ENCODE measurements around the gene OR52R1. TPM values are rescaled to one million over a fixed set of nuclear protein-coding genes. Genes with fewer than 3 reads are reported as not detected.

OR52R1 gene
- total RNA-seq, 1 experiment from 2014 or later: not detected

DNA sequence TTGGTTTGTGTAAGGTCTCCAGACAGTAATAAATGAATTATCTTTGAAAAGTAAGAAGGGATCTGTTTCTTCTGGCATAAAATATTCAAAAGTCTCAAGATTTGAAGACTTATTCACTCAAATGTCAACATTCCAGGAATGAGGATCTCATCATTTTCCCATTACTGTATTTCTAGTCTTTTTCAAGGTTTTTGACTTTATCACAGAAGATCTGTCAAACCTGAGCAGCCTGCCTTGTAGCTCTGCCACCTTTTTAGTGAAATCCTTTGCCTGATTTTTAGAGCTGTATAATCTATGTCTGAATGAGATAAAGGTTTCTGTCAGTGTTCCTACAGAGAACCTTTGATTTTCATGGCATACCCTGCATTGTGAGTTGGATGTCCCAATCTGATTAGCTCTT, 21.0 kb upstream of the OR52R1 start:
- H2AFZ ChIP-seq (ENCODE audit: low read length): no peak overlapping the region
- no peaks in the 10 kb centered on the region for H3K79me2 ChIP-seq (ENCODE audit: insufficient read depth, low read length)
- H3T11ph ChIP-seq (ENCODE audit: low read length): no peak overlapping the region
- no peaks in the 10 kb centered on the region for H3K9me3 Mint-ChIP-seq
- H2BK120ac ChIP-seq (ENCODE audit: low read depth, low read length, poor library complexity, severe bottlenecking): no peak overlapping the region
- no peak overlapping the region for H3K4me2 ChIP-seq (ENCODE audit: insufficient read depth, insufficient read length, low read length)
- no peak overlapping the region for H4K8ac ChIP-seq (replicated peaks; ENCODE audit: insufficient read length, low read depth, low read length)
- no peaks in the 10 kb centered on the region for H3K4me1 ChIP-seq (ENCODE audit: insufficient read depth, low read length)
- no peak overlapping the region for H2BK12ac ChIP-seq (ENCODE audit: insufficient read length, low read depth, low read length)
- DNase-seq: no peak
- H3K9me3 ChIP-seq (ENCODE audit: control insufficient read depth, low read depth, low read length): no peaks in the 10 kb centered on the region
- no peaks in the 10 kb centered on the region for H3K23me2 ChIP-seq (ENCODE audit: insufficient read length, low read depth, low read length, poor library complexity, severe bottlenecking)
- no peak overlapping the region for H3K14ac ChIP-seq (ENCODE audit: insufficient read depth, low read length)
- no peak overlapping the region for H3K18ac ChIP-seq (ENCODE audit: insufficient read length, low read depth, low read length)
- TF ChIP-seq, protein P1, sequence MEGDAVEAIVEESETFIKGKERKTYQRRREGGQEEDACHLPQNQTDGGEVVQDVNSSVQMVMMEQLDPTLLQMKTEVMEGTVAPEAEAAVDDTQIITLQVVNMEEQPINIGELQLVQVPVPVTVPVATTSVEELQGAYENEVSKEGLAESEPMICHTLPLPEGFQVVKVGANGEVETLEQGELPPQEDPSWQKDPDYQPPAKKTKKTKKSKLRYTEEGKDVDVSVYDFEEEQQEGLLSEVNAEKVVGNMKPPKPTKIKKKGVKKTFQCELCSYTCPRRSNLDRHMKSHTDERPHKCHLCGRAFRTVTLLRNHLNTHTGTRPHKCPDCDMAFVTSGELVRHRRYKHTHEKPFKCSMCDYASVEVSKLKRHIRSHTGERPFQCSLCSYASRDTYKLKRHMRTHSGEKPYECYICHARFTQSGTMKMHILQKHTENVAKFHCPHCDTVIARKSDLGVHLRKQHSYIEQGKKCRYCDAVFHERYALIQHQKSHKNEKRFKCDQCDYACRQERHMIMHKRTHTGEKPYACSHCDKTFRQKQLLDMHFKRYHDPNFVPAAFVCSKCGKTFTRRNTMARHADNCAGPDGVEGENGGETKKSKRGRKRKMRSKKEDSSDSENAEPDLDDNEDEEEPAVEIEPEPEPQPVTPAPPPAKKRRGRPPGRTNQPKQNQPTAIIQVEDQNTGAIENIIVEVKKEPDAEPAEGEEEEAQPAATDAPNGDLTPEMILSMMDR (conservative IDR thresholded peaks at IDR 0.05): no peak
- no peak overlapping the region for H3K4ac ChIP-seq (ENCODE audit: low read depth, low read length)
- no peaks in the 10 kb centered on the region for H3K4me1 Mint-ChIP-seq
- H3K9ac ChIP-seq (ENCODE audit: extremely low read depth, insufficient read length, low read length): no peak overlapping the region
- H3K4me3 Mint-ChIP-seq: no peak overlapping the region
- no peaks in the 10 kb centered on the region for H3K36me3 Mint-ChIP-seq (ENCODE audit: insufficient read depth in 1 of 3, low read depth in 3 of 3)
- H4K5ac ChIP-seq (ENCODE audit: insufficient read length, low read depth, low read length): no peak overlapping the region
- H2BK15ac ChIP-seq (ENCODE audit: low read depth, low read length): no peak overlapping the region
- no peak overlapping the region for H3K27ac ChIP-seq (ENCODE audit: insufficient read length, low read depth, low read length)
- no peaks in the 10 kb centered on the region for H4K20me1 ChIP-seq (ENCODE audit: control insufficient read depth, insufficient read depth, insufficient read length)
- H2BK20ac ChIP-seq (ENCODE audit: low read depth, low read length, poor library complexity, severe bottlenecking): no peak overlapping the region
- H3K56ac ChIP-seq (ENCODE audit: insufficient read length, low read depth, low read length): no peak overlapping the region
- no peak overlapping the region for H2AK5ac ChIP-seq (ENCODE audit: insufficient read length, low read length)
- H3K27ac Mint-ChIP-seq: no peak overlapping the region
- no peaks in the 10 kb centered on the region; the same call in 1 of the 2 replicates for H3K27me3 Mint-ChIP-seq (ENCODE audit: low read depth)
- H3K79me1 ChIP-seq (ENCODE audit: insufficient read depth, low read depth, low read length, poor library complexity, severe bottlenecking): no peaks in the 10 kb centered on the region
- no peak overlapping the region for H2BK5ac ChIP-seq (ENCODE audit: insufficient read length, low read length)
- H4K91ac ChIP-seq (ENCODE audit: insufficient read length, low read depth, low read length): no peak overlapping the region
- no peaks in the 10 kb centered on the region for H3K27me3 ChIP-seq (ENCODE audit: insufficient read depth, low read length)
- no peak overlapping the region for H3K23ac ChIP-seq (ENCODE audit: insufficient read length, low read depth, low read length)

Data from H9 (cell line).